K562 (cell line): ENCODE measurements around the gene EPHA2. TPM values are rescaled to one million over a fixed set of nuclear protein-coding genes. Genes with fewer than 3 reads are reported as not detected.

Source experiments
- ATF7 ChIP-seq: fragments of 450-650 bp; IDR thresholded peaks from 2 replicates; pipeline ENCODE4 v1.7.1; 2014; ENCODE audit warnings: mild to moderate bottlenecking, moderate library complexity
- CBFB ChIP-seq: sonication (generic); formaldehyde crosslinking; IDR thresholded peaks from 2 replicates; pipeline ENCODE4 v1.4.0; 2020; ENCODE audit warnings: mild to moderate bottlenecking, missing genetic modification reagents
- CEBPG ChIP-seq, 3 experiments: fragments of 200-800 bp in 1 of 3; sonication (Bioruptor generic) in 1 of 3; sonication (generic) in 1 of 3; formaldehyde crosslinking in 1 of 3; IDR thresholded peaks in 2 of 3; conservative IDR thresholded peaks in 1 of 3; 2 replicates each; pipeline versions ENCODE4 v1.6.1 to v1.8.0; 2016 to 2022; ENCODE audit warnings: missing compliant biosample characterization in 2 of 3, missing genetic modification characterization in 2 of 3, mild to moderate bottlenecking in 1 of 3, missing genetic modification reagents in 1 of 3
- HDGF ChIP-seq: fragments of 450-650 bp; IDR thresholded peaks from 2 replicates; pipeline ENCODE4 v1.6.1; 2016
- IRF2 ChIP-seq: sonication (generic); formaldehyde crosslinking; IDR thresholded peaks from 2 replicates; pipeline ENCODE4 v1.8.1; 2022; ENCODE audit warnings: mild to moderate bottlenecking, missing genetic modification reagents
- MED1 ChIP-seq: sonication (generic); formaldehyde crosslinking; IDR thresholded peaks from 2 replicates; pipeline ENCODE4 v1.8.1; 2023; ENCODE audit warnings: missing genetic modification reagents, borderline replicate concordance
- POLR2B ChIP-seq: fragments of 450-650 bp; IDR thresholded peaks from 2 replicates; pipeline ENCODE4 v1.6.1; 2018; ENCODE audit warnings: low read depth; ENCODE audit not compliant: partially characterized antibody
- PYGO2 ChIP-seq: fragments of 450-650 bp; IDR thresholded peaks from 2 replicates; pipeline ENCODE4 v1.6.1; 2016; ENCODE audit warnings: mild to moderate bottlenecking, missing genetic modification characterization, moderate library complexity, missing compliant biosample characterization
- TEAD4 ChIP-seq, 2 experiments: sonication (generic) in 1 of 2; formaldehyde crosslinking in 1 of 2; IDR thresholded peaks; 2 replicates each; pipeline versions ENCODE4 v1.6.1 to v1.8.0; 2012 to 2022; ENCODE audit warnings: borderline replicate concordance in 1 of 2, inconsistent platforms in 1 of 2, low read length in 1 of 2, mild to moderate bottlenecking in 1 of 2, missing genetic modification reagents in 1 of 2
- ZFPM2 ChIP-seq: fragments of 250-450 bp; sonication (Bioruptor Pico); IDR thresholded peaks from 2 replicates; pipeline ENCODE4 v1.5.1; 2022; ENCODE audit warnings: mild to moderate bottlenecking
- ZKSCAN8 ChIP-seq: fragments of 200-800 bp; sonication (Bioruptor generic); IDR thresholded peaks from 2 replicates; pipeline ENCODE4 v1.6.1; 2016; ENCODE audit warnings: missing genetic modification characterization, missing compliant biosample characterization
- ZNF717 ChIP-seq: fragments of 250-450 bp; sonication (Bioruptor Pico); IDR thresholded peaks from 2 replicates; pipeline ENCODE4 v1.5.0; 2021
- polyA plus RNA-seq, 8 experiments: library from polyadenylated mRNA; depleted of rRNA in 4 of 8; stranded (reverse) in 5 of 8; unstranded in 3 of 8; fragments of >200 nt; fragmentation: Nextera tagmentation in 2 of 8; fragmentation: Illumina TruSeq in 1 of 8; extraction: Ambion mirVana in 2 of 8; extraction: Trizol in 1 of 8; gene quantifications; 2 replicates each; pipeline versions ENCODE4 v1.2.1 to v1.2.3, GENCODE V29; 2011 to 2014; ENCODE audit warnings: inconsistent platforms in 1 of 8, missing spikeins in 1 of 8
- total RNA-seq, 7 experiments: library from RNA; depleted of rRNA in 6 of 7; stranded (reverse); fragments of >200 nt in 6 of 7; fragmentation: Illumina TruSeq in 2 of 7; extraction: Trizol in 2 of 7; gene quantifications; 2 replicates each; pipeline versions ENCODE4 v1.2.1 to v1.2.3, GENCODE V29; 2011 to 2021; ENCODE audit warnings: low replicate concordance in 1 of 7
- TF ChIP-seq, protein P1 (sequence below): fragments of 250-450 bp; sonication (Bioruptor Pico); IDR thresholded peaks from 2 replicates; pipeline ENCODE4 v1.5.0; 2020; ENCODE audit warnings: mild to moderate bottlenecking, borderline replicate concordance
- TF ChIP-seq, protein P2 (sequence below): IDR thresholded peaks from 3 replicates; pipeline ENCODE4 v1.6.1; 2011; ENCODE audit warnings: borderline replicate concordance, mild to moderate bottlenecking; ENCODE audit not compliant: insufficient read length, insufficient read depth
- TF ChIP-seq, protein P3 (sequence below): fragments of 250-450 bp; sonication (Bioruptor Pico); IDR thresholded peaks from 2 replicates; pipeline ENCODE4 v1.5.0; 2022; ENCODE audit warnings: mild to moderate bottlenecking
- TF ChIP-seq, protein P4 (sequence below): sonication (generic); formaldehyde crosslinking; IDR thresholded peaks from 2 replicates; pipeline ENCODE4 v1.8.1; 2022; ENCODE audit warnings: missing genetic modification reagents

EPHA2 gene
- total and polyA plus RNA-seq, 9 of the 15 experiments (the other 6 are each of a cell fraction or from before 2014, with no cell fraction given) = 0.04 to 0.40 (median 0.07) TPM; not detected in 4

DNA sequence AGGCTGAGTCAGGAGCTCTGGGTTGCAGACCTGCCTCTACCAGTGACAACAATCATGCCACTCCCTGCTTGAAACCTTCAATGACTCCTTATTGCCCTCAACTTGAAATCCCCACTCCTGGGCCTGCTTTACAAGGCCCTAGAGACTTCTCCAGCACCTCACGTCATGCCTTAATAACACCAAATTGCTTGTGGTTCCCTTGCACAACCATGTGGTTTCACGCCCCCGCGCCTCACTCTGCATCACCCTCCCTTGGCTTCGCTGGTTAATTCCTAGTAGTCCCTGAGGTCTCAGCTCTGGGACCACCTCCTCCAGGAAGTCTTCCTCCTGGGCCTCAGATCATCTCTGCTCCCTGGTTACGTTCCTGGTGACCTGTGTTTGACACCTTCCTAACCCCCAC lies 33.0 kb downstream of the EPHA2 start (continued):
- no peak for TF ChIP-seq MED1 (CRISPR knock-in tag)
- TF ChIP-seq, protein P1, sequence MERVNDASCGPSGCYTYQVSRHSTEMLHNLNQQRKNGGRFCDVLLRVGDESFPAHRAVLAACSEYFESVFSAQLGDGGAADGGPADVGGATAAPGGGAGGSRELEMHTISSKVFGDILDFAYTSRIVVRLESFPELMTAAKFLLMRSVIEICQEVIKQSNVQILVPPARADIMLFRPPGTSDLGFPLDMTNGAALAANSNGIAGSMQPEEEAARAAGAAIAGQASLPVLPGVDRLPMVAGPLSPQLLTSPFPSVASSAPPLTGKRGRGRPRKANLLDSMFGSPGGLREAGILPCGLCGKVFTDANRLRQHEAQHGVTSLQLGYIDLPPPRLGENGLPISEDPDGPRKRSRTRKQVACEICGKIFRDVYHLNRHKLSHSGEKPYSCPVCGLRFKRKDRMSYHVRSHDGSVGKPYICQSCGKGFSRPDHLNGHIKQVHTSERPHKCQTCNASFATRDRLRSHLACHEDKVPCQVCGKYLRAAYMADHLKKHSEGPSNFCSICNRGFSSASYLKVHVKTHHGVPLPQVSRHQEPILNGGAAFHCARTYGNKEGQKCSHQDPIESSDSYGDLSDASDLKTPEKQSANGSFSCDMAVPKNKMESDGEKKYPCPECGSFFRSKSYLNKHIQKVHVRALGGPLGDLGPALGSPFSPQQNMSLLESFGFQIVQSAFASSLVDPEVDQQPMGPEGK (CRISPR knock-in tag) = no peak
- no peak for TF ChIP-seq ZNF717 (CRISPR knock-in tag)
- TF ChIP-seq, protein P2, sequence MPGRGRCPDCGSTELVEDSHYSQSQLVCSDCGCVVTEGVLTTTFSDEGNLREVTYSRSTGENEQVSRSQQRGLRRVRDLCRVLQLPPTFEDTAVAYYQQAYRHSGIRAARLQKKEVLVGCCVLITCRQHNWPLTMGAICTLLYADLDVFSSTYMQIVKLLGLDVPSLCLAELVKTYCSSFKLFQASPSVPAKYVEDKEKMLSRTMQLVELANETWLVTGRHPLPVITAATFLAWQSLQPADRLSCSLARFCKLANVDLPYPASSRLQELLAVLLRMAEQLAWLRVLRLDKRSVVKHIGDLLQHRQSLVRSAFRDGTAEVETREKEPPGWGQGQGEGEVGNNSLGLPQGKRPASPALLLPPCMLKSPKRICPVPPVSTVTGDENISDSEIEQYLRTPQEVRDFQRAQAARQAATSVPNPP = no peak
- TF ChIP-seq ATF7 = 0 out of 2 replicates have a peak, but pooled peaks have one; percentile 53
- TF ChIP-seq CEBPG (CRISPR knock-in tag; IDR thresholded peaks at IDR 0.05) = peak; percentile 88
- TF ChIP-seq CEBPG (tag; conservative IDR thresholded peaks at IDR 0.05 in 1 of 2, IDR thresholded peaks at IDR 0.05 in 1 of 2) = peak in 1 of 2 experiments; percentile 86; a peak in 2 of 4 replicates
- TF ChIP-seq, protein P3, sequence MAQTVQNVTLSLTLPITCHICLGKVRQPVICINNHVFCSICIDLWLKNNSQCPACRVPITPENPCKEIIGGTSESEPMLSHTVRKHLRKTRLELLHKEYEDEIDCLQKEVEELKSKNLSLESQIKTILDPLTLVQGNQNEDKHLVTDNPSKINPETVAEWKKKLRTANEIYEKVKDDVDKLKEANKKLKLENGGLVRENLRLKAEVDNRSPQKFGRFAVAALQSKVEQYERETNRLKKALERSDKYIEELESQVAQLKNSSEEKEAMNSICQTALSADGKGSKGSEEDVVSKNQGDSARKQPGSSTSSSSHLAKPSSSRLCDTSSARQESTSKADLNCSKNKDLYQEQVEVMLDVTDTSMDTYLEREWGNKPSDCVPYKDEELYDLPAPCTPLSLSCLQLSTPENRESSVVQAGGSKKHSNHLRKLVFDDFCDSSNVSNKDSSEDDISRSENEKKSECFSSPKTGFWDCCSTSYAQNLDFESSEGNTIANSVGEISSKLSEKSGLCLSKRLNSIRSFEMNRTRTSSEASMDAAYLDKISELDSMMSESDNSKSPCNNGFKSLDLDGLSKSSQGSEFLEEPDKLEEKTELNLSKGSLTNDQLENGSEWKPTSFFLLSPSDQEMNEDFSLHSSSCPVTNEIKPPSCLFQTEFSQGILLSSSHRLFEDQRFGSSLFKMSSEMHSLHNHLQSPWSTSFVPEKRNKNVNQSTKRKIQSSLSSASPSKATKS = no peak
- no peak for TF ChIP-seq ZFPM2 (CRISPR knock-in tag)
- no peak; the same call in 1 of the 2 replicates for TF ChIP-seq TEAD4 (IDR thresholded peaks at IDR 0.05; ENCODE audit: low read length)
- TF ChIP-seq TEAD4 (CRISPR knock-in tag; IDR thresholded peaks at IDR 0.05; ENCODE audit: borderline replicate concordance) = no peak
- no peak for TF ChIP-seq ZKSCAN8 (CRISPR knock-in tag)
- TF ChIP-seq, protein P4, sequence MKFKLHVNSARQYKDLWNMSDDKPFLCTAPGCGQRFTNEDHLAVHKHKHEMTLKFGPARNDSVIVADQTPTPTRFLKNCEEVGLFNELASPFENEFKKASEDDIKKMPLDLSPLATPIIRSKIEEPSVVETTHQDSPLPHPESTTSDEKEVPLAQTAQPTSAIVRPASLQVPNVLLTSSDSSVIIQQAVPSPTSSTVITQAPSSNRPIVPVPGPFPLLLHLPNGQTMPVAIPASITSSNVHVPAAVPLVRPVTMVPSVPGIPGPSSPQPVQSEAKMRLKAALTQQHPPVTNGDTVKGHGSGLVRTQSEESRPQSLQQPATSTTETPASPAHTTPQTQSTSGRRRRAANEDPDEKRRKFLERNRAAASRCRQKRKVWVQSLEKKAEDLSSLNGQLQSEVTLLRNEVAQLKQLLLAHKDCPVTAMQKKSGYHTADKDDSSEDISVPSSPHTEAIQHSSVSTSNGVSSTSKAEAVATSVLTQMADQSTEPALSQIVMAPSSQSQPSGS (CRISPR knock-in tag) = no peak
- no peak for TF ChIP-seq PYGO2
- TF ChIP-seq IRF2 (CRISPR knock-in tag) = no peak
- TF ChIP-seq CBFB = peak; percentile 91
- no peak for TF ChIP-seq HDGF
- TF ChIP-seq POLR2B = no peak
- TF ChIP-seq, all 486 proteins: peak for 32
